SK-N-SH (cell line): Measurements from ENCODE around the gene CD68. TPM values are rescaled to one million over a fixed set of nuclear protein-coding genes. Genes with fewer than 3 reads are reported as not detected.
A peak's percentile ranks its signal among the peaks of the same experiment; 100 is the strongest.

Experiments used
- CTCF ChIA-PET: fragments of 300-600, 350-600 bp; formaldehyde crosslinking; extraction: SDS; loops from one replicate; lab custom pipeline; 2021; lab: Yijun Ruan, JAX
- POLR2A ChIA-PET: fragments of 350-600 bp; sonication (Branson Sonifier 250); formaldehyde crosslinking; extraction: SDS; loops from one replicate; lab custom pipeline; 2020; ENCODE audit warnings: antibody characterized with exemption, inconsistent platforms; lab: Yijun Ruan, JAX
- DNase-seq: peaks from one replicate; pipeline ENCODE4 v3.0.0; 2012
- H2AFZ ChIP-seq: fragments of 200-600 bp; sonication (generic); 2 replicates; pipeline ENCODE4 v1.8.1; 2016; ENCODE audit warnings: antibody characterized with exemption, mild to moderate bottlenecking, low read depth
- H3F3A ChIP-seq: fragments of 200-600 bp; sonication (generic); replicated peaks from 2 replicates; pipeline ENCODE3; 2016; ENCODE audit warnings: antibody characterized with exemption, mild to moderate bottlenecking; ENCODE audit not compliant: insufficient read depth
- H3K27ac ChIP-seq, 2 experiments: fragments of 200-500 bp in 1 of 2; fragments of 200-600 bp in 1 of 2; sonication (Bioruptor generic) in 1 of 2; sonication (generic), shearing (Covaris generic) in 1 of 2; 2 replicates each; pipeline versions ENCODE4 v1.5.1 to v1.6.1; 2014 to 2016; ENCODE audit warnings: low read depth in 2 of 2, inconsistent platforms in 1 of 2, low read length in 1 of 2, mild to moderate bottlenecking in 1 of 2, mixed read lengths in 1 of 2
- H3K27me3 ChIP-seq: fragments of 200-600 bp; sonication (generic), shearing (Covaris generic); 2 replicates; pipeline ENCODE4 v1.6.1; 2016; ENCODE audit warnings: mixed run types; ENCODE audit not compliant: insufficient read depth
- H3K36me3 ChIP-seq, 2 experiments: fragments of 200-500 bp in 1 of 2; fragments of 200-600 bp in 1 of 2; sonication (Bioruptor generic) in 1 of 2; sonication (generic) in 1 of 2; replicated peaks in 1 of 2; 2 replicates each; pipeline versions ENCODE3 to v1.5.1; 2014 to 2016; ENCODE audit warnings: low read length in 1 of 2, mild to moderate bottlenecking in 1 of 2; ENCODE audit not compliant: insufficient read depth in 2 of 2, control insufficient read depth in 1 of 2
- H3K4me1 ChIP-seq, 2 experiments: fragments of 200-500 bp in 1 of 2; fragments of 200-600 bp in 1 of 2; sonication (Bioruptor generic) in 1 of 2; sonication (generic), shearing (Covaris generic) in 1 of 2; 2 replicates each; pipeline versions ENCODE4 v1.5.1 to v1.6.1; 2014 to 2016; ENCODE audit warnings: low read depth in 1 of 2, low read length in 1 of 2, mixed run types in 1 of 2; ENCODE audit not compliant: insufficient read depth in 2 of 2, control insufficient read depth in 1 of 2
- H3K4me2 ChIP-seq: fragments of 200-600 bp; sonication (generic), shearing (Covaris generic); 2 replicates; pipeline ENCODE4 v1.6.1; 2017; ENCODE audit warnings: mixed run types
- H3K4me3 ChIP-seq, 2 experiments: fragments of 200-500 bp in 1 of 2; fragments of 200-600 bp in 1 of 2; sonication (Bioruptor generic) in 1 of 2; sonication (generic), shearing (Covaris generic) in 1 of 2; 2 replicates each; pipeline versions ENCODE4 v1.5.1 to v1.8.1; 2014 to 2016; ENCODE audit warnings: low read depth in 2 of 2, inconsistent platforms in 1 of 2, low read length in 1 of 2, mild to moderate bottlenecking in 1 of 2, mixed read lengths in 1 of 2, moderate library complexity in 1 of 2
- H3K79me2 ChIP-seq: fragments of 200-600 bp; sonication (generic); 2 replicates; pipeline ENCODE4 v1.8.1; 2017; ENCODE audit warnings: mild to moderate bottlenecking; ENCODE audit not compliant: insufficient read depth
- H3K9ac ChIP-seq: fragments of 200-600 bp; sonication (generic); 2 replicates; pipeline ENCODE4 v1.6.1; 2017; ENCODE audit warnings: mixed run types
- H3K9me2 ChIP-seq: fragments of 200-600 bp; sonication (generic); 2 replicates; pipeline ENCODE4 v1.6.1; 2017; ENCODE audit warnings: mixed run types
- H3K9me3 ChIP-seq: fragments of 200-600 bp; sonication (generic); 2 replicates; pipeline ENCODE4 v1.6.1; 2017; ENCODE audit warnings: mixed run types, mild to moderate bottlenecking, moderate library complexity
- H4K20me1 ChIP-seq: fragments of 200-600 bp; sonication (generic); 2 replicates; pipeline ENCODE4 v1.6.1; 2017; ENCODE audit warnings: mild to moderate bottlenecking, mixed run types; ENCODE audit not compliant: insufficient read depth
- CHD2 ChIP-seq: fragments of 150-350 bp; IDR thresholded peaks from 2 replicates; pipeline ENCODE4 v1.6.1; 2018; ENCODE audit warnings: low read length; ENCODE audit not compliant: partially characterized antibody
- EZH2phosphoT487 ChIP-seq: fragments of 200-600 bp; sonication (generic); IDR thresholded peaks from 2 replicates; pipeline ENCODE4 v1.6.1; 2017; ENCODE audit warnings: low read depth, mixed run types, mild to moderate bottlenecking, antibody characterized with exemption, moderate library complexity, borderline replicate concordance
- FOXJ3 ChIP-seq: sonication (generic); formaldehyde crosslinking; IDR thresholded peaks from 2 replicates; pipeline ENCODE4 v1.5.1; 2020; ENCODE audit warnings: mild to moderate bottlenecking, missing genetic modification reagents
- FOXM1 ChIP-seq: IDR thresholded peaks from 2 replicates; pipeline ENCODE4 v1.4.0; 2012; ENCODE audit warnings: low read depth, mild to moderate bottlenecking
- GATA2 ChIP-seq: sonication (generic); formaldehyde crosslinking; IDR thresholded peaks from 2 replicates; pipeline ENCODE4 v1.5.0; 2020; ENCODE audit warnings: mild to moderate bottlenecking, missing genetic modification reagents
- MXI1 ChIP-seq: IDR thresholded peaks from 2 replicates; pipeline ENCODE4 v1.6.1; 2012; ENCODE audit warnings: mild to moderate bottlenecking, low read depth, low read length, improper control_type of control experiment
- NFIC ChIP-seq: IDR thresholded peaks from 2 replicates; pipeline ENCODE4 v1.4.0; 2012; ENCODE audit warnings: borderline replicate concordance
- POLR2AphosphoS5 ChIP-seq: IDR thresholded peaks from 2 replicates; pipeline ENCODE4 v1.6.1; 2012; ENCODE audit warnings: low read depth, low read length
- RCOR1 ChIP-seq: fragments of 150-350 bp; IDR thresholded peaks from 2 replicates; pipeline ENCODE4 v1.6.1; 2017; ENCODE audit warnings: antibody characterized with exemption, low read length
- RFX5 ChIP-seq: IDR thresholded peaks from 2 replicates; pipeline ENCODE4 v1.6.1; 2012; ENCODE audit warnings: mild to moderate bottlenecking, improper control_type of control experiment, low read length
- SIN3A ChIP-seq: IDR thresholded peaks from 2 replicates; pipeline ENCODE4 v1.6.1; 2012; ENCODE audit warnings: low read depth, mild to moderate bottlenecking, low read length, moderate library complexity, borderline replicate concordance
- TEAD4 ChIP-seq: IDR thresholded peaks from 2 replicates; pipeline ENCODE4 v1.4.0; 2012; ENCODE audit warnings: mild to moderate bottlenecking, borderline replicate concordance; ENCODE audit not compliant: insufficient read depth
- YY1 ChIP-seq: IDR thresholded peaks from 2 replicates; pipeline ENCODE4 v1.4.0; 2012; ENCODE audit warnings: low read depth, mild to moderate bottlenecking
- WGBS: methylation state at CpG from one replicate; pipeline ENCODE4 v1.1.6; 2017; ENCODE audit warnings: low lambda C conversion rate; 5-methylcytosine and 5-hydroxymethylcytosine counted together
- polyA plus RNA-seq, 3 experiments: library from polyadenylated mRNA; depleted of rRNA; stranded (reverse); fragments of >200 nt; gene quantifications; 2 replicates each; pipeline ENCODE4 v1.2.3, GENCODE V29; 2012
- TF ChIP-seq, protein P1 (sequence below): IDR thresholded peaks from 2 replicates; pipeline ENCODE4 v1.4.0; 2012; ENCODE audit warnings: low read depth, borderline replicate concordance
- TF ChIP-seq, protein P2 (sequence below): IDR thresholded peaks from 2 replicates; pipeline ENCODE4 v1.4.0; 2012; ENCODE audit warnings: low read depth, borderline replicate concordance

CD68 gene
- polyA plus RNA-seq, 1 of the 3 experiments (the other 2 are of a cell fraction), result 62.4 TPM

DNA sequence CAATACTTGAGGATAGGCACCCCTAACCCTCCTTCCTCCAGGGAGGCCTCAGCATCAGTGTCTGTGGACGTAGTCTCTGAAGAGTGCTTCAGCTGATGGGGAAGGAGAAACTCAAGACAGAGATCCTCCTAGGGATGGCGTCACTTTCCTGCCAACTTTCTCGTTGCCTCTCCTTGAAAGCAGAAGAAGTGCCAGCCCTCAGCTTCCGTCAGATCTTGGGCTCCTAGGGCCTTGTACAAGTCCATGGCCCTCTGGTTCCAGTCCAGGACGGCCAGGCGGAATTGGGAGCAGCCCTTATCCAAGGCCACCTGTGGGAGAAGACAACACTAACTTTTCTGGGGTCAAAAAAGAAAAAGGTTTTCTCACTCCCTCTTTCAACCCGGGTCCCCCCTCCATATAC is 46.9 kb downstream of the CD68 start:
- H3K4me3 ChIP-seq, result peak overlapping the region; percentile 62 to 77; a peak in 3 of 4 replicates
- H3K27ac ChIP-seq, result no peak overlapping the region
- 89% methylated on average over 7 of the region's 7 CpGs for WGBS
- H3K9me2 ChIP-seq, result no peaks in the 10 kb centered on the region
- H3K27me3 ChIP-seq, result no peaks in the 10 kb centered on the region
- no peak overlapping the region for H3K9ac ChIP-seq
- ChIA-PET POLR2A (interaction anchor here (1.4 to 2.8 kb wide), 3 partner anchors 12 to 61 kb away, joined by 3 to 37 read pairs (median 12); partner anchors contain the start of genes FXR2, TP53 and WRAP53), CTCF (interaction anchor here (2.4 to 11.8 kb wide), 2 partner anchors 12 to 62 kb away, joined by 7 to 166 read pairs; partner anchors contain the start of genes FXR2, TP53 and WRAP53)
- no peak overlapping the region for H2AFZ ChIP-seq
- peak overlapping the region; percentile 92 for H3K4me2 ChIP-seq
- TF ChIP-seq MXI1 (no peak), EZH2phosphoT487 (no peak), POLR2AphosphoS5 (no peak), GATA2 (no peak), CHD2 (no peak), RCOR1 (no peak), TEAD4 (no peak), YY1 (no peak), FOXJ3 (CRISPR knock-in tag) (no peak), SIN3A (no peak)
- TF ChIP-seq, protein P1, sequence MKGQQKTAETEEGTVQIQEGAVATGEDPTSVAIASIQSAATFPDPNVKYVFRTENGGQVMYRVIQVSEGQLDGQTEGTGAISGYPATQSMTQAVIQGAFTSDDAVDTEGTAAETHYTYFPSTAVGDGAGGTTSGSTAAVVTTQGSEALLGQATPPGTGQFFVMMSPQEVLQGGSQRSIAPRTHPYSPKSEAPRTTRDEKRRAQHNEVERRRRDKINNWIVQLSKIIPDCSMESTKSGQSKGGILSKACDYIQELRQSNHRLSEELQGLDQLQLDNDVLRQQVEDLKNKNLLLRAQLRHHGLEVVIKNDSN, result no peak
- TF ChIP-seq, protein P2, sequence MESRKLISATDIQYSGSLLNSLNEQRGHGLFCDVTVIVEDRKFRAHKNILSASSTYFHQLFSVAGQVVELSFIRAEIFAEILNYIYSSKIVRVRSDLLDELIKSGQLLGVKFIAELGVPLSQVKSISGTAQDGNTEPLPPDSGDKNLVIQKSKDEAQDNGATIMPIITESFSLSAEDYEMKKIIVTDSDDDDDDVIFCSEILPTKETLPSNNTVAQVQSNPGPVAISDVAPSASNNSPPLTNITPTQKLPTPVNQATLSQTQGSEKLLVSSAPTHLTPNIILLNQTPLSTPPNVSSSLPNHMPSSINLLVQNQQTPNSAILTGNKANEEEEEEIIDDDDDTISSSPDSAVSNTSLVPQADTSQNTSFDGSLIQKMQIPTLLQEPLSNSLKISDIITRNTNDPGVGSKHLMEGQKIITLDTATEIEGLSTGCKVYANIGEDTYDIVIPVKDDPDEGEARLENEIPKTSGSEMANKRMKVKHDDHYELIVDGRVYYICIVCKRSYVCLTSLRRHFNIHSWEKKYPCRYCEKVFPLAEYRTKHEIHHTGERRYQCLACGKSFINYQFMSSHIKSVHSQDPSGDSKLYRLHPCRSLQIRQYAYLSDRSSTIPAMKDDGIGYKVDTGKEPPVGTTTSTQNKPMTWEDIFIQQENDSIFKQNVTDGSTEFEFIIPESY, result no peak
- DNase-seq, result no peak
- no peaks in the 10 kb centered on the region for H3K36me3 ChIP-seq
- peaks cover 10% of the 10 kb centered on the region; the same call in 1 of the 2 replicates for H3K79me2 ChIP-seq
- peaks cover 0 to 13% of the 10 kb centered on the region in 2 experiments; a peak in 1 of 4 replicates for H3K4me1 ChIP-seq
- no peaks in the 10 kb centered on the region for H3K9me3 ChIP-seq
- no peaks in the 10 kb centered on the region for H4K20me1 ChIP-seq
- no peaks in the 10 kb centered on the region for H3F3A ChIP-seq

DNA sequence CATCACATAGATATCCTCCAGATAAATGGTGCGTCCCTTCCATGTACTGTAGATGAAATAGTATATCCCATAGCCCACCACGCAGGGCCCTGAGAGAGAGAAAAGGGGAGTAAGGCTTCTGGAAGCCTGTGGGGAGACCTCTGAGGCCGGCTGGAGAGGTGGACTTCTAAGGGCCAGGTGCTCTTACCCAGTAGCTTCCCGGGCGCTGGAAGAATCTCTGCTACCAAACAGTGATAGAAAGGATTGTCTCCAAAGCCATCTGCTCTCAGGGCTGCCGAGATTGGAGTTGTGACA is 47.5 kb downstream of the CD68 start:
- Histone ChIP-seq H3F3A (no peaks in the 10 kb centered on the region), H3K9me3 (no peaks in the 10 kb centered on the region), H3K4me3 (peak overlapping the region; percentile 62 to 77), H3K27me3 (no peaks in the 10 kb centered on the region), H3K4me2 (peak overlapping the region; percentile 92), H3K9me2 (no peaks in the 10 kb centered on the region), H3K79me2 (peaks cover 10% of the 10 kb centered on the region; the same call in 1 of the 2 replicates), H4K20me1 (no peaks in the 10 kb centered on the region), H2AFZ (peak overlapping the region; percentile 96), H3K36me3 (no peaks in the 10 kb centered on the region), H3K4me1 (peaks cover 0 to 19% of the 10 kb centered on the region in 2 experiments; a peak in 1 of 4 replicates), H3K27ac (peak overlapping the region; percentile 85 to 88), H3K9ac (peak overlapping the region; percentile 96)
- no peak for DNase-seq
- 22% methylated on average over 6 of the region's 6 CpGs for WGBS
- TF ChIP-seq RFX5, result no peak
- TF ChIP-seq YY1, result no peak
- no peak for TF ChIP-seq FOXM1
- TF ChIP-seq NFIC, result no peak
- ChIA-PET CTCF (interaction anchor here (1.2 to 11.8 kb wide), 5 partner anchors 9 to 90 kb away, joined by 3 to 166 read pairs (median 5); partner anchors contain the start of genes FXR2, TP53 and WRAP53), POLR2A (interaction anchor here (1.4 to 2.8 kb wide), 5 partner anchors 12 to 77 kb away, joined by 3 to 37 read pairs (median 12); partner anchors contain the start of genes ATP1B2, FXR2, TP53 and WRAP53)
